GM23338 (cell line): ENCODE data around the gene USP20. TPM values are rescaled to one million over a fixed set of nuclear protein-coding genes. Genes with fewer than 3 reads are reported as not detected.

ENCODE experiments used
- ATAC-seq: fragments of 200-7000 bp; cut with Tn5 transposase; 3 replicates; pipeline ENCODE4 v1.9.1; 2020
- DNase-seq: peaks from one replicate; pipeline ENCODE4 v3.0.0-alpha.2; 2015; ENCODE audit warnings: low spot score
- H2AFZ ChIP-seq: fragments of 200-600 bp; sonication (generic); 2 replicates; pipeline ENCODE4 v1.8.0; 2016; ENCODE audit warnings: antibody characterized with exemption, mild to moderate bottlenecking, moderate library complexity
- H3F3A ChIP-seq: fragments of 200-600 bp; sonication (generic); replicated peaks from 2 replicates; pipeline ENCODE4 v1.8.0; 2017; ENCODE audit warnings: antibody characterized with exemption, mixed run types, low read depth
- H3K27ac ChIP-seq: fragments of 200-600 bp; sonication (generic); 2 replicates; pipeline ENCODE4 v1.6.1; 2016; ENCODE audit warnings: low read depth
- H3K27me3 ChIP-seq: fragments of 200-600 bp; sonication (generic); 2 replicates; pipeline ENCODE4 v1.8.0; 2016; ENCODE audit warnings: mild to moderate bottlenecking, mixed run types, moderate library complexity; ENCODE audit not compliant: insufficient read depth
- H3K36me3 ChIP-seq: fragments of 200-600 bp; sonication (generic); 2 replicates; pipeline ENCODE4 v1.8.0; 2016; ENCODE audit warnings: mild to moderate bottlenecking; ENCODE audit not compliant: insufficient read depth
- H3K4me1 ChIP-seq: fragments of 200-600 bp; sonication (generic); 2 replicates; pipeline ENCODE4 v1.8.0; 2016; ENCODE audit warnings: mild to moderate bottlenecking, moderate library complexity; ENCODE audit not compliant: insufficient read depth
- H3K4me2 ChIP-seq: fragments of 200-600 bp; sonication (generic); 2 replicates; pipeline ENCODE4 v1.7.1; 2017; ENCODE audit warnings: mixed run types
- H3K4me3 ChIP-seq: fragments of 200-600 bp; sonication (generic); 2 replicates; pipeline ENCODE4 v1.6.1; 2016; ENCODE audit warnings: mixed run types
- H3K79me2 ChIP-seq: fragments of 200-600 bp; sonication (generic); replicated peaks from 2 replicates; pipeline ENCODE4 v1.8.0; 2017; ENCODE audit warnings: mild to moderate bottlenecking; ENCODE audit not compliant: insufficient read depth
- H3K9me2 ChIP-seq: fragments of 200-600 bp; sonication (generic); 2 replicates; pipeline ENCODE4 v1.8.0; 2017; ENCODE audit not compliant: insufficient read depth
- H4K20me1 ChIP-seq: fragments of 200-600 bp; sonication (generic); replicated peaks from 2 replicates; pipeline ENCODE4 v1.8.0; 2017; ENCODE audit warnings: mild to moderate bottlenecking; ENCODE audit not compliant: insufficient read depth
- H3K27ac Mint-ChIP-seq: 2 replicates; pipeline ENCODE4 v1.8.0; 2020; ENCODE audit warnings: inconsistent platforms, mild to moderate bottlenecking, moderate library complexity, mixed read lengths
- H3K27me3 Mint-ChIP-seq: 3 replicates; pipeline ENCODE4 v1.8.0; 2022; ENCODE audit warnings: low read depth, mild to moderate bottlenecking, moderate library complexity, mixed read lengths, inconsistent platforms; ENCODE audit not compliant: insufficient read depth, poor library complexity
- H3K36me3 Mint-ChIP-seq: 3 replicates; pipeline ENCODE4 v1.8.0; 2021; ENCODE audit warnings: low read depth, mild to moderate bottlenecking, inconsistent platforms, moderate library complexity, mixed read lengths
- H3K4me1 Mint-ChIP-seq: 3 replicates; pipeline ENCODE4 v1.8.0; 2020; ENCODE audit warnings: mild to moderate bottlenecking, inconsistent platforms, mixed read lengths
- H3K4me3 Mint-ChIP-seq: 3 replicates; pipeline ENCODE4 v1.8.0; 2021; ENCODE audit warnings: moderate library complexity, mild to moderate bottlenecking, inconsistent platforms, mixed read lengths
- H3K9me3 Mint-ChIP-seq: 3 replicates; pipeline ENCODE4 v1.8.0; 2020; ENCODE audit warnings: moderate library complexity, mild to moderate bottlenecking, inconsistent platforms, mixed read lengths
- CREB1 ChIP-seq: fragments of 250-450 bp; sonication (Bioruptor Pico); IDR thresholded peaks from 2 replicates; pipeline ENCODE4 v1.5.0; 2020; ENCODE audit warnings: low read depth, mild to moderate bottlenecking, moderate library complexity
- EZH2 ChIP-seq: fragments of 200-600 bp; sonication (generic); IDR thresholded peaks from one replicate; pipeline ENCODE4 v1.8.0; 2017; ENCODE audit warnings: antibody characterized with exemption, mild to moderate bottlenecking, low read depth; ENCODE audit not compliant: unreplicated experiment
- EZH2phosphoT487 ChIP-seq: fragments of 200-600 bp; sonication (generic); IDR thresholded peaks from one replicate; pipeline ENCODE4 v1.8.1; 2018; ENCODE audit warnings: antibody characterized with exemption; ENCODE audit not compliant: unreplicated experiment
- JUNB ChIP-seq: IDR thresholded peaks from one replicate; pipeline ENCODE4 v1.6.1; 2016; ENCODE audit warnings: antibody characterized with exemption; ENCODE audit not compliant: unreplicated experiment
- NANOG ChIP-seq: IDR thresholded peaks from 2 replicates; pipeline ENCODE4 v1.6.1; 2016; ENCODE audit warnings: antibody characterized with exemption, borderline replicate concordance
- POLR2AphosphoS5 ChIP-seq: IDR thresholded peaks from 2 replicates; pipeline ENCODE4 v1.6.1; 2016; ENCODE audit warnings: antibody characterized with exemption, low read depth
- REST ChIP-seq: IDR thresholded peaks from one replicate; pipeline ENCODE4 v1.6.1; 2018; ENCODE audit warnings: antibody characterized with exemption; ENCODE audit not compliant: unreplicated experiment
- STAT1 ChIP-seq: IDR thresholded peaks from one replicate; pipeline ENCODE4 v1.6.1; 2016; ENCODE audit warnings: antibody characterized with exemption; ENCODE audit not compliant: unreplicated experiment
- ZNF114 ChIP-seq: fragments of 250-450 bp; sonication (Bioruptor Pico); IDR thresholded peaks from 2 replicates; pipeline ENCODE4 v1.5.0; 2020; ENCODE audit warnings: mild to moderate bottlenecking, moderate library complexity
- ZNF331 ChIP-seq: fragments of 250-450 bp; sonication (Bioruptor Pico); IDR thresholded peaks from 2 replicates; pipeline ENCODE4 v1.5.0; 2020; ENCODE audit warnings: low read depth, mild to moderate bottlenecking, moderate library complexity
- ZNF462 ChIP-seq: fragments of 250-450 bp; sonication (Bioruptor Pico); IDR thresholded peaks from 2 replicates; pipeline ENCODE4 v1.5.0; 2020; ENCODE audit warnings: mild to moderate bottlenecking, moderate library complexity
- polyA plus RNA-seq: library from polyadenylated mRNA; unstranded; fragments of >200 nt; fragmentation: Nextera tagmentation; extraction: Ambion mirVana; gene quantifications from 2 replicates; pipeline ENCODE4 v1.2.1, GENCODE V29; 2016
- total RNA-seq: library from RNA; depleted of rRNA; stranded (reverse); fragments of >200 nt; shearing (Covaris generic); gene quantifications from 2 replicates; pipeline ENCODE4 v1.2.3, GENCODE V29; 2014
- TF ChIP-seq, protein P1 (sequence below), 2 experiments: fragments of 200-600 bp in 1 of 2; sonication (generic) in 1 of 2; conservative IDR thresholded peaks; 2 replicates each; pipeline versions ENCODE4 v1.5.1 to v1.6.1; 2016 to 2017; ENCODE audit warnings: antibody characterized with exemption in 2 of 2, low read depth in 2 of 2, mild to moderate bottlenecking in 2 of 2, moderate library complexity in 1 of 2
- TF ChIP-seq, protein P2 (sequence below): IDR thresholded peaks from 2 replicates; pipeline ENCODE4 v1.6.1; 2016; ENCODE audit warnings: antibody characterized with exemption

Gene USP20
- total and polyA plus RNA-seq, 2 experiments from 2014 or later: 10.4 to 13.0 TPM

GRCh38 chr9:129814432-129815223 is 20.6 kb upstream of the USP20 start:
- no peak for ATAC-seq
- no peak overlapping the region for H3K4me3 Mint-ChIP-seq
- H4K20me1 ChIP-seq: peaks cover 15% of the 10 kb centered on the region
- H3K9me2 ChIP-seq: no peaks in the 10 kb centered on the region
- no peaks in the 10 kb centered on the region for H3K9me3 Mint-ChIP-seq
- H2AFZ ChIP-seq: no peak overlapping the region
- H3K4me2 ChIP-seq: no peak overlapping the region
- peaks cover 5% of the 10 kb centered on the region; the same call in 1 of the 2 replicates for H3K36me3 ChIP-seq
- H3K27me3 Mint-ChIP-seq: peaks cover 12% of the 10 kb centered on the region
- peak overlapping the region; percentile 50; the same call in 1 of the 2 replicates for H3K27ac Mint-ChIP-seq
- H3K4me1 Mint-ChIP-seq: no peaks in the 10 kb centered on the region
- H3K27ac ChIP-seq: no peak overlapping the region
- H3K79me2 ChIP-seq: peaks cover 8% of the 10 kb centered on the region
- TF ChIP-seq, protein P1, sequence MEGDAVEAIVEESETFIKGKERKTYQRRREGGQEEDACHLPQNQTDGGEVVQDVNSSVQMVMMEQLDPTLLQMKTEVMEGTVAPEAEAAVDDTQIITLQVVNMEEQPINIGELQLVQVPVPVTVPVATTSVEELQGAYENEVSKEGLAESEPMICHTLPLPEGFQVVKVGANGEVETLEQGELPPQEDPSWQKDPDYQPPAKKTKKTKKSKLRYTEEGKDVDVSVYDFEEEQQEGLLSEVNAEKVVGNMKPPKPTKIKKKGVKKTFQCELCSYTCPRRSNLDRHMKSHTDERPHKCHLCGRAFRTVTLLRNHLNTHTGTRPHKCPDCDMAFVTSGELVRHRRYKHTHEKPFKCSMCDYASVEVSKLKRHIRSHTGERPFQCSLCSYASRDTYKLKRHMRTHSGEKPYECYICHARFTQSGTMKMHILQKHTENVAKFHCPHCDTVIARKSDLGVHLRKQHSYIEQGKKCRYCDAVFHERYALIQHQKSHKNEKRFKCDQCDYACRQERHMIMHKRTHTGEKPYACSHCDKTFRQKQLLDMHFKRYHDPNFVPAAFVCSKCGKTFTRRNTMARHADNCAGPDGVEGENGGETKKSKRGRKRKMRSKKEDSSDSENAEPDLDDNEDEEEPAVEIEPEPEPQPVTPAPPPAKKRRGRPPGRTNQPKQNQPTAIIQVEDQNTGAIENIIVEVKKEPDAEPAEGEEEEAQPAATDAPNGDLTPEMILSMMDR (conservative IDR thresholded peaks at IDR 0.05; ENCODE audit: low read depth in 2 of 2): no peak
- TF ChIP-seq REST (no peak), JUNB (no peak), CREB1 (CRISPR knock-in tag) (no peak), EZH2 (no peak), POLR2AphosphoS5 (no peak), ZNF114 (CRISPR knock-in tag) (no peak), NANOG (no peak), EZH2phosphoT487 (no peak), ZNF331 (CRISPR knock-in tag) (no peak), ZNF462 (CRISPR knock-in tag) (no peak), STAT1 (no peak)
- TF ChIP-seq, protein P2, sequence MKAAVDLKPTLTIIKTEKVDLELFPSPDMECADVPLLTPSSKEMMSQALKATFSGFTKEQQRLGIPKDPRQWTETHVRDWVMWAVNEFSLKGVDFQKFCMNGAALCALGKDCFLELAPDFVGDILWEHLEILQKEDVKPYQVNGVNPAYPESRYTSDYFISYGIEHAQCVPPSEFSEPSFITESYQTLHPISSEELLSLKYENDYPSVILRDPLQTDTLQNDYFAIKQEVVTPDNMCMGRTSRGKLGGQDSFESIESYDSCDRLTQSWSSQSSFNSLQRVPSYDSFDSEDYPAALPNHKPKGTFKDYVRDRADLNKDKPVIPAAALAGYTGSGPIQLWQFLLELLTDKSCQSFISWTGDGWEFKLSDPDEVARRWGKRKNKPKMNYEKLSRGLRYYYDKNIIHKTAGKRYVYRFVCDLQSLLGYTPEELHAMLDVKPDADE: no peak
- H3F3A ChIP-seq: peaks cover 18% of the 10 kb centered on the region; the same call in 1 of the 2 replicates
- H3K36me3 Mint-ChIP-seq: peaks cover 65% of the 10 kb centered on the region
- H3K4me1 ChIP-seq: no peaks in the 10 kb centered on the region
- no peak overlapping the region for H3K4me3 ChIP-seq
- no peak for DNase-seq
- H3K27me3 ChIP-seq: no peaks in the 10 kb centered on the region
